Coronary artery (tissue), 2 donors: ENCODE results near the gene EWSR1.

Experiments
- DNase-seq: peaks from one replicate; pipeline ENCODE4 v3.0.0-alpha.2; 2017; ENCODE audit warnings: low spot score
- H3K27ac ChIP-seq, 2 donors: fragments of 200-600 bp; sonication (generic); one replicate each; pipeline ENCODE4 v1.5.1; 2016 to 2019
- H3K4me3 ChIP-seq: fragments of 200-600 bp; sonication (generic); 2 replicates; pipeline ENCODE4 v1.5.1; 2016; ENCODE audit warnings: mild to moderate bottlenecking, moderate library complexity
- TF ChIP-seq, protein P1 (sequence below): fragments of 200-600 bp; sonication (generic); IDR thresholded peaks from one replicate; pipeline ENCODE4 v1.5.1; 2019; ENCODE audit warnings: antibody characterized with exemption

EWSR1 gene

DNA sequence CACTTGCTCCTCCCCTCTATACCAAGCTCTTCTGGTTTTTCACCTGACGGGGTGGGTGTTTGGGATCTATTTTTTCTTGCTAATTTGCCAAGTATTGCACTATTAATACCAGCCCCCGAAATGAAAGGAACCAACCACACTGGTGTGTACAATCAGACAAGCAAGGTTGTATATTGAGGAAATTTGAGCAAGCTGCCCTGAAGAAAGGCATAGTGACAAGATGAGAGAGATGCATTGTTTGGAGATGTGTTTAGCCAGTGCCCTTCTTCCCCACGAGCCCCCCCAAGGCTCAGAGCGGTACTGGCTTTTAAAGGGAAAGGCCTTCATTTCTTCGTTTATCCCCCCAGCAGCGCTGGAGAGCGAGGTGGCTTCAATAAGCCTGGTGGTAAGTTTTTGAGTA is 23.1 kb downstream of the EWSR1 start:
- no peak overlapping the region for H3K4me3 ChIP-seq
- H3K27ac ChIP-seq, result no peak overlapping the region
- DNase-seq, result no peak
- TF ChIP-seq, protein P1, sequence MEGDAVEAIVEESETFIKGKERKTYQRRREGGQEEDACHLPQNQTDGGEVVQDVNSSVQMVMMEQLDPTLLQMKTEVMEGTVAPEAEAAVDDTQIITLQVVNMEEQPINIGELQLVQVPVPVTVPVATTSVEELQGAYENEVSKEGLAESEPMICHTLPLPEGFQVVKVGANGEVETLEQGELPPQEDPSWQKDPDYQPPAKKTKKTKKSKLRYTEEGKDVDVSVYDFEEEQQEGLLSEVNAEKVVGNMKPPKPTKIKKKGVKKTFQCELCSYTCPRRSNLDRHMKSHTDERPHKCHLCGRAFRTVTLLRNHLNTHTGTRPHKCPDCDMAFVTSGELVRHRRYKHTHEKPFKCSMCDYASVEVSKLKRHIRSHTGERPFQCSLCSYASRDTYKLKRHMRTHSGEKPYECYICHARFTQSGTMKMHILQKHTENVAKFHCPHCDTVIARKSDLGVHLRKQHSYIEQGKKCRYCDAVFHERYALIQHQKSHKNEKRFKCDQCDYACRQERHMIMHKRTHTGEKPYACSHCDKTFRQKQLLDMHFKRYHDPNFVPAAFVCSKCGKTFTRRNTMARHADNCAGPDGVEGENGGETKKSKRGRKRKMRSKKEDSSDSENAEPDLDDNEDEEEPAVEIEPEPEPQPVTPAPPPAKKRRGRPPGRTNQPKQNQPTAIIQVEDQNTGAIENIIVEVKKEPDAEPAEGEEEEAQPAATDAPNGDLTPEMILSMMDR, result no peak

DNA sequence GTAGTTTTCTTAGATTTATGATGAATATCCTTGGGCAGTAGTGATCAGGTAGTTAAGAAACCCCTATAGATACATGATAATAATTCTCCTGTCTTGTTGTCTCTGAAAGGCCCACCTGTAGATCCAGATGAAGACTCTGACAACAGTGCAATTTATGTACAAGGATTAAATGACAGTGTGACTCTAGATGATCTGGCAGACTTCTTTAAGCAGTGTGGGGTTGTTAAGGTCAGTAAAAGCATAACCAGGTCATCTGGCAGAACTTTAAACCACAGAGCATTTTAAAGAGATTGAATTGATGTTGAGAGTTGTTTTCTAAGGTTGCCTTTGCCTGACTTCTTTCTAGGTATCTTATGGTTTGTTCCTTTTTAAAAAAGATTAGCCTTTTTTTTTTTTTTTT is 24.3 kb downstream of the EWSR1 start:
- DNase-seq, result no peak
- H3K4me3 ChIP-seq, result no peak overlapping the region
- no peak overlapping the region for H3K27ac ChIP-seq
- TF ChIP-seq, protein P1, result no peak

DNA sequence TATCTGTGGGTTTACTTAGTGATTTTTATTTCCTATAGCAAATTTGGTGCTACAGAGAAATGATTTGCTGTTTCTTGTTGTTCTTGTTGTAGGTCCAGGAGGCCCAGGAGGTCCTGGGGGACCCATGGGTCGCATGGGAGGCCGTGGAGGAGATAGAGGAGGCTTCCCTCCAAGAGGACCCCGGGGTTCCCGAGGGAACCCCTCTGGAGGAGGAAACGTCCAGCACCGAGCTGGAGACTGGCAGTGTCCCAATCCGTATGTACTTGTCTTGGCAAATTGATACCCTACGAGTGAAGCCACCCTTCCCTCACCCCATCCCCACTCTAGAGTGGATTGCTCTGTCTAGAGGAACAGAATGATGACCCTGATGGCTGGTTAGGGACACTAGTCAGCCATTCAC is 30.6 kb downstream of the EWSR1 start:
- TF ChIP-seq, protein P1, result no peak
- Histone ChIP-seq H3K4me3 (no peak overlapping the region), H3K27ac (no peak overlapping the region)
- no peak for DNase-seq

DNA sequence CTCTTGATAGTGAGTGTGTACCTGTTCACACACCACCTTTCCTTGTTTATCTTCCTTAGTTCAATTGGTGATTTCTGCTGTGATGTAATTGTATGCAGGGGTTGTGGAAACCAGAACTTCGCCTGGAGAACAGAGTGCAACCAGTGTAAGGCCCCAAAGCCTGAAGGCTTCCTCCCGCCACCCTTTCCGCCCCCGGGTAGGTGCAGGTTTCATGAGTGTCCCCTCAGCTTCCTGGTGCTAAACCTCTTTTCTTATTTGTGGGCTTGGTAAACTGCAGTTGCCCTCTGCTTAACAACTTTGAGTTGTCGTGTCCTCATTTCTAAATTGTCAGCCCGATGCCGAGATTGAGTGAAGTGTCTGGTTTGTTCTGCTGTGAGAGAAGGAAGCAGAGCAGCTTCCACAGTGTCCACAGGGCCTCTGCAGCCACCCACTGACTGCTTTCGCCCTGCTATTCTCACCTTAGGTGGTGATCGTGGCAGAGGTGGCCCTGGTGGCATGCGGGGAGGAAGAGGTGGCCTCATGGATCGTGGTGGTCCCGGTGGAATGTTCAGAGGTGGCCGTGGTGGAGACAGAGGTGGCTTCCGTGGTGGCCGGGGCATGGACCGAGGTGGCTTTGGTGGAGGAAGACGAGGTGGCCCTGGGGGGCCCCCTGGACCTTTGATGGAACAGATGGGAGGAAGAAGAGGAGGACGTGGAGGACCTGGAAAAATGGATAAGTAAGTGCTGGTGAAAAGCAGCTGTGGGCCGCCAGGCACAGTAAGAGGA is 31.2 kb downstream of the EWSR1 start:
- H3K27ac ChIP-seq, result no peak overlapping the region
- no peak overlapping the region for H3K4me3 ChIP-seq
- DNase-seq, result no peak
- TF ChIP-seq, protein P1, result no peak

DNA sequence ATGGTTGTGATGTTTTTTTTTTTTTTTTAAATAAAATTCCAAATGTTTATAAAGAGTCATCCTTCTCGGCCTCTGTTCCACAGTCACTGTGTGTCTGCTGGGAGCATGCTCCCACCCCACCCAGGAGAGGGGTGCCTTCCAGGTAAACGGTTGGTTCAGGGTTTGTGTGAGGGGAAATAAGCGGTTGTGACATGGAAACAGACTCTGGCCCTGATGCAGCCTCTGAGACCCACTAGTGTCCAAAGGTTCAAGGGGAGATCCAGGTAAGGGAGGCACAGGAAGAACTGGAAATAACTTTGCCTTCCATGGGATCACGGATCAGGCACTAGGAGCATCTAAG is 32.4 kb downstream of the EWSR1 start:
- no peak for DNase-seq
- TF ChIP-seq, protein P1, result no peak
- Histone ChIP-seq H3K27ac (no peak overlapping the region), H3K4me3 (no peak overlapping the region)

DNA sequence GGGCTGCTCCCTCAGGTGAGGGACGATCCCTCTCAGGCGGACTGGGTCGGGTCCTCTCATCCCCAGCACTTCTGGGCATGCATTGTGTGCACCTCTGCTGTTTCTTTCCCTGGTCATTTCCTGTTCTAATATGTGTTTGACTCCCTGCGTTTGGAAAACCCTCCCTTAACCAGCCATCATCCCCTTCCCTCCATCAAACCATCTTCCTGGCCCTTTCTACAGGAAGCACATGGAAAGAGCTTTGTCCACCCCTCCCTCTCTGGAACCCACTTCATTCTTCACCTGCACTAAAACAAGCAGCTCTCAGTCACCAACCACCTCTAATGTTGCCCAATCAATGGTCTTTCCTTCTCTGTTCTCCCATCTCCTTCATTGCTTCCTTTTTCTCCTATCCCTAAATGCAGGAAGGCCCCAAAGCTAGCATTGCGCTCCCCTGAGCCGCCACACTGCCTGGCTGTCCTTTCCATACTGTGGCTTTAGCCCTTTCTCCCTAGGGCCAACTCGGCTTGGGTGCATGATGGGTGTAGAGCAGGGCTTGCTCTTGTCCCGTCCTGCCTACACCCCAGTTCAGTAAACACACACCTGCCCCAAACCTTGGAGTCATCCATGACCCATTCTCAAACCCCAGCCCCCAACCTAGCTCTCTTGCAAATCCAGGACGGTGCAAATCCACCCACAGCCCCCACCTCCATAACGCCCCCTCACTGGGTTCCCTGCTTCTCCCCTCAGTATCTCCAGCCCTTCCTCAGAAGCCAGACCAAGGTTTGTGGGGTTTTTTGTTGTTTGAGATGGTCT is 32.9 kb downstream of the EWSR1 start:
- TF ChIP-seq, protein P1, result no peak
- no peak for DNase-seq
- H3K27ac ChIP-seq, result no peak overlapping the region
- H3K4me3 ChIP-seq, result no peak overlapping the region
